Coronary artery (tissue), 2 donors: ENCODE results near the gene PIK3CB.

Experiments
- DNase-seq: peaks from one replicate; pipeline ENCODE4 v3.0.0-alpha.2; 2017; ENCODE audit warnings: low spot score
- H3K27ac ChIP-seq, 2 donors: fragments of 200-600 bp; sonication (generic); one replicate each; pipeline ENCODE4 v1.5.1; 2016 to 2019
- H3K4me3 ChIP-seq: fragments of 200-600 bp; sonication (generic); 2 replicates; pipeline ENCODE4 v1.5.1; 2016; ENCODE audit warnings: mild to moderate bottlenecking, moderate library complexity
- TF ChIP-seq, protein P1 (sequence below): fragments of 200-600 bp; sonication (generic); IDR thresholded peaks from one replicate; pipeline ENCODE4 v1.5.1; 2019; ENCODE audit warnings: antibody characterized with exemption

Gene PIK3CB

DNA sequence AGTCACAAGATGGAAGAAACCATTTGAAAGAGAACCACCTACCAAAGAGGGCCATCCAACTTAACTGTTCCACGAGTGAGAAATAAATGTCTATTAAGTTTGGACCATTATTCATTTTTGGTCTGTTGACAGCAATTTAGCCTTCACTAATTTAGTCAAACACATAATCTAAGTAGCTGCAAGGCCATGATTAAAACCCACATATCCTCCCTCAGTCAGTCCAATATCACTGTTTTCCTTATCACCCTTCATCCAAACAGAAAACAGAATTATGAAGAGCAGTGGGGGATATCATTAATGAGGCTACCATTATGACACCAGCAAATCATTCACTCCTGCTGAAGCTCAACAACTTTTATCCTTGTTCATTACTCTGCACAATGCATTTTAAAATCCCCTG is 52.0 kb downstream of the PIK3CB start:
- DNase-seq: no peak
- no peak overlapping the region for H3K27ac ChIP-seq
- H3K4me3 ChIP-seq: no peak overlapping the region
- TF ChIP-seq, protein P1, sequence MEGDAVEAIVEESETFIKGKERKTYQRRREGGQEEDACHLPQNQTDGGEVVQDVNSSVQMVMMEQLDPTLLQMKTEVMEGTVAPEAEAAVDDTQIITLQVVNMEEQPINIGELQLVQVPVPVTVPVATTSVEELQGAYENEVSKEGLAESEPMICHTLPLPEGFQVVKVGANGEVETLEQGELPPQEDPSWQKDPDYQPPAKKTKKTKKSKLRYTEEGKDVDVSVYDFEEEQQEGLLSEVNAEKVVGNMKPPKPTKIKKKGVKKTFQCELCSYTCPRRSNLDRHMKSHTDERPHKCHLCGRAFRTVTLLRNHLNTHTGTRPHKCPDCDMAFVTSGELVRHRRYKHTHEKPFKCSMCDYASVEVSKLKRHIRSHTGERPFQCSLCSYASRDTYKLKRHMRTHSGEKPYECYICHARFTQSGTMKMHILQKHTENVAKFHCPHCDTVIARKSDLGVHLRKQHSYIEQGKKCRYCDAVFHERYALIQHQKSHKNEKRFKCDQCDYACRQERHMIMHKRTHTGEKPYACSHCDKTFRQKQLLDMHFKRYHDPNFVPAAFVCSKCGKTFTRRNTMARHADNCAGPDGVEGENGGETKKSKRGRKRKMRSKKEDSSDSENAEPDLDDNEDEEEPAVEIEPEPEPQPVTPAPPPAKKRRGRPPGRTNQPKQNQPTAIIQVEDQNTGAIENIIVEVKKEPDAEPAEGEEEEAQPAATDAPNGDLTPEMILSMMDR: no peak

DNA sequence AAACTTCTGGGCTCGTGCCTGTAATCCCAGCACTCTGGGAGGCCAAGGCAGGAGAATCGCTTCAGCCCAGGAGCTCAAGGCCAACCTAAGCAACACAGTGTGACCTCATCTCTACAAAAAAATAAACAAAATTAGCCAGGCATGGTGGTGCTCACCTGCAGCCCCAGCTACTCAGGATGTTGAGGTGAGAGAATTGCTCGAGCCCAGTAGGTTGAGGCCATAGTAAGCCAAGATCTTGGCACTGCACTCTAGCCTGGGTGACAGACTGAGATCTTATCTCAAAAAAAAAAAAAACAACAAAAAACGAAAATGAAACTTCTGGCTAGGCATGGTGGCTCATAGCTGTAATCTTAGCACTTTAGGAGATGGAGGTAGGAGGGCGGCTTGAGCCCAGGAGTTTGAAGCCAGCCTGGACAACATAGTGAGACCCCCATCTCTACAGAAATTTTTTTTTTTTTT is 53.7 kb downstream of the PIK3CB start:
- Histone ChIP-seq H3K4me3 (no peak overlapping the region), H3K27ac (no peak overlapping the region)
- TF ChIP-seq, protein P1: no peak
- no peak for DNase-seq

DNA sequence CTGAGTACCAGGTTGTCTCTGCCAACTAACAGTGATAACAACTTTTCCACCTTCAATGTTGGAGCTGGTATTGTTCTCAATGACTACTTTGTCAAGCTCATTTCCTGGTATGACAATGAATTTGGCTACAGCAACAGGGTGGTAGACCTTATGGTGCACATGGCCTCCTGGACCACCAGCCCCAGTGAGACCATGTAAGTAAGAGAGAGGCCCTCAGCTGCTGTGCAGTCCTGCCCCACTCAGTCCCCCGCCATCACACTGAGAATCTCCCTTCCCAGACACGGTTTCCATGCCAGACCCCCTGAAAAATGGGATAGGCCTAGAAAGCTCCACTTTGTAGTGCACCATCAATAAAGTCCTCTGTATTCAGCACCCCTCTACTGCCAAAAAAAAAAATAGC is 56.1 kb downstream of the PIK3CB start:
- TF ChIP-seq, protein P1: no peak
- Histone ChIP-seq H3K27ac (no peak overlapping the region), H3K4me3 (no peak overlapping the region)
- DNase-seq: no peak

DNA sequence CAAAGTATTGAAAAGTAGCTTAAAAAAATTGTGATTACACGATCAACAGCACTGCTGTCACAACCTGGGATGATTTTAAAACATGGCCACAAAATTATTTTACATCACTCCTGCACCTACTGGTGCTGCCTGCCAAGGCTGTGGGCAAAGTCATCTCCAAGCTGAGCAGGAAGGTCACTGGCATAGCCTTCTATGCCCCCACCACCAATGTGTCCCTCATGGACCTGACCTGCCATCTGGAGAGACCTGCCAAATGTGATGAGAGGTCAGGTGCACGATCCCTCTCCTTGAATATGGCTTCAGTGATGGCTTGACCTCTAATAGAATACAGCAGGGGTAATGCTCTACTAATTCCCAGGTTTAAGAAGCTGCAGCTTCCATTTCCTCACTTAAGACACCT is 57.8 kb downstream of the PIK3CB start:
- DNase-seq: no peak
- H3K27ac ChIP-seq: no peak overlapping the region
- TF ChIP-seq, protein P1: no peak
- H3K4me3 ChIP-seq: no peak overlapping the region

DNA sequence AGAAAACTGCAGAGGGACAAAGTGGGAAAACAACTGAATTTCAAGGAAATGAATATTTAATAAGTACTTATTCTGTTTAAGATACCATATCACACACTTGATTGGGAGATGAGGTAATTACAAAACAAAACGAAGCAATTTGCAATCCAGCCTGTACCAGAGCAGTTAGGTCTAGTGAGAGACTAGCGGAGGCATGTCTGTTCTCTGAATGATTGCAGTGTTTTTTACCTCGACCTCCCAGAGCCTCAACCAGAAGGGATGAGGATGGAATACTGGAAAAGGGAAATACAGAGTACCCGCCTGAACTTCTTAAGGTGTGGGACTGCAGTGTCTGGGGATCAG is 59.5 kb downstream of the PIK3CB start:
- Histone ChIP-seq H3K4me3 (no peak overlapping the region), H3K27ac (peak overlapping the region; percentile 4 to 53)
- DNase-seq: no peak
- TF ChIP-seq, protein P1: no peak

DNA sequence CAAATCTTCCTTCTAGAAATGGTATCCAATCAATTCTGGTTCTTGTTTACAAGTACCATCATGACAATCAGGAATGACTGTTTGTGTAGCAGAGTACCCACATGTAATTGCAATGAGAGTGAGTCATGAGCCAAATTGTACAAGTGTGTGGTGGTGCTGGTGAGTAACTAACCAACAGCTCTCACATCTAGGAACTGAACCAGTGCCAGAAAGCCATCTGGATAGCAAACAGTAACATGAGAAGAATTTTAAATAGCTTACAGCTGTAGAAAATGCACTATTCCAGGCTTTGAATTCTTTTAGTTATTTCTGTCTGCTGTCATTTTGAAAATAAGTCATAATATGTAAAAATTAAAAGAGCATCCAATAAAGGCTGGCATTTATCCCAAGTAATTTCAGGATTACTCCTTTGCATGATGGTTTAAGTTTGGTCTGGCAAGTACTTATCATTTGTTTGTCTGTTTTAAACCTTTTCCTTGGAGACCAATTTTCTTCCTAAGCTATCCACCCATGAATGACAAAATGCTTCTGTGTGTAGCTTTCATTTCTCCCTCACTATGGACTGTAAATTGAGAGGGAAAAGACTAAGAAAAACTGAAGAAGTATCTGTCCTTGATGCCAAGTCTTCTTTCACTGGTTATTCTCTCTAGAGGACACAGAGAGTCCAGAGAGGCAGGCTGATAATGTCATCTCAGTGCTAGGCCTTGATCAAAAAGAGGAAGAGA is 60.0 kb downstream of the PIK3CB start:
- TF ChIP-seq, protein P1: no peak
- DNase-seq: no peak
- Histone ChIP-seq H3K27ac (peak overlapping the region; percentile 4 to 53), H3K4me3 (no peak overlapping the region)

DNA sequence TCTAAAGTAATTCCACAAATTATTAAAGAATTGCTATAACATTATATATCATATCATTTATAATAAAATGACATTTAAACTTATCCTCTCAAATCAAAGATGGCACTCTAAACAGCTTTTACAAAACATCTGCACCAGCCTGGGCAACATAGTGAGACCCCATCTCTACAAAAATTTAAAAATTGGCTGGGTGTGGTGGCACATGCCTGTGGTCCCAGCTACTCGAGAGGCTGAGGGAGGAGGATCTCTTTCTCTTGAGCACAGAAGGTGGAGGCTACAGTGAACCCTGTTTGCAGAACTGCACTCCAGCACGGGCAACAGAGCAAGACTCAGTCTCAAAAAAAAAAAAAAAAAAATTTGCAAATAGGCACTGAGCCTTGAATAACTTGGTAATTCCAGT is 63.1 kb downstream of the PIK3CB start:
- TF ChIP-seq, protein P1: no peak
- Histone ChIP-seq H3K27ac (no peak overlapping the region), H3K4me3 (no peak overlapping the region)
- DNase-seq: no peak
